ENCODE results near the gene RAET1G. TPM values are rescaled to one million over a fixed set of nuclear protein-coding genes. Genes with fewer than 3 reads are reported as not detected.

RAET1G gene
- total RNA-seq, 1 experiment from 2014 or later, result 1.5 TPM

GRCh38 chr6:149872233-149872632 lies 50.7 kb downstream of the RAET1G start:
- no peaks in the 10 kb centered on the region for H3K27me3 ChIP-seq (ENCODE audit: low read length)
- CTCF ChIA-PET, result no interaction called here

GRCh38 chr6:149871182-149871581 lies 51.7 kb downstream of the RAET1G start:
- intact Hi-C loops (cut with micrococcal nuclease), result no loop called here
- no peaks in the 10 kb centered on the region for H3K9me3 ChIP-seq (ENCODE audit: low read length)
- BruUV-seq (replicated peaks), result no TSS peak
- H3K4me1 ChIP-seq (ENCODE audit: insufficient read depth, low read length), result peaks cover 7% of the 10 kb centered on the region; the same call in 1 of the 2 replicates
- TF ChIP-seq EZH2 (IDR thresholded peaks at IDR 0.05; ENCODE audit: low read length, unreplicated experiment), result no peak
- TF ChIP-seq EZH2phosphoT487 (IDR thresholded peaks at IDR 0.05; ENCODE audit: borderline replicate concordance, low read length), result no peak
- no peak for TF ChIP-seq CTCF (conservative IDR thresholded peaks at IDR 0.05; ENCODE audit: low read depth, low read length)
- CTCF ChIA-PET, result no interaction called here
- ATAC-seq (no peak), DNase-seq (no peak)
- no peaks in the 10 kb centered on the region for H3K9me2 ChIP-seq (replicated peaks; ENCODE audit: low read length)
- no peak overlapping the region for H2AFZ ChIP-seq (ENCODE audit: low read length)
- H4K20me1 ChIP-seq (ENCODE audit: low read length), result no peaks in the 10 kb centered on the region
- H3K79me2 ChIP-seq (ENCODE audit: low read length), result no peaks in the 10 kb centered on the region
- H3K9ac ChIP-seq (ENCODE audit: low read length), result no peak overlapping the region
- no peaks in the 10 kb centered on the region for H3K27me3 ChIP-seq (ENCODE audit: low read length)
- no peak overlapping the region for H3K27ac ChIP-seq (ENCODE audit: low read length)
- no peaks in the 10 kb centered on the region for H3K36me3 ChIP-seq (ENCODE audit: low read depth, low read length)
- H3F3A ChIP-seq (ENCODE audit: low read length, unreplicated experiment), result no peaks in the 10 kb centered on the region
- H3K4me2 ChIP-seq (ENCODE audit: low read length), result no peak overlapping the region
- no peak overlapping the region for H3K4me3 ChIP-seq (ENCODE audit: low read length)
- POLR2A ChIA-PET (ENCODE audit: unreplicated experiment), result no interaction called here

More at GRCh38 chr6:149872233-149872632, 50.7 kb downstream of the RAET1G start:
- no peak for ATAC-seq
- H3K36me3 ChIP-seq (ENCODE audit: low read depth, low read length), result no peaks in the 10 kb centered on the region
- H3K79me2 ChIP-seq (ENCODE audit: low read length), result no peaks in the 10 kb centered on the region
- H4K20me1 ChIP-seq (ENCODE audit: low read length), result no peaks in the 10 kb centered on the region
- intact Hi-C loops (cut with micrococcal nuclease), result no loop called here
- peaks cover 7% of the 10 kb centered on the region; the same call in 1 of the 2 replicates for H3K4me1 ChIP-seq (ENCODE audit: insufficient read depth, low read length)
- DNase-seq, result no peak
- TF ChIP-seq EZH2phosphoT487 (IDR thresholded peaks at IDR 0.05; ENCODE audit: borderline replicate concordance, low read length), result no peak
- no peak for TF ChIP-seq CTCF (conservative IDR thresholded peaks at IDR 0.05; ENCODE audit: low read depth, low read length)
- no peak for TF ChIP-seq EZH2 (IDR thresholded peaks at IDR 0.05; ENCODE audit: low read length, unreplicated experiment)
- H3K9me3 ChIP-seq (ENCODE audit: low read length), result no peaks in the 10 kb centered on the region
- no TSS peak for BruUV-seq (replicated peaks)
- no peaks in the 10 kb centered on the region for H3K9me2 ChIP-seq (replicated peaks; ENCODE audit: low read length)
- H3K4me2 ChIP-seq (ENCODE audit: low read length), result no peak overlapping the region
- no peak overlapping the region for H3K9ac ChIP-seq (ENCODE audit: low read length)
- no peak overlapping the region for H2AFZ ChIP-seq (ENCODE audit: low read length)
- no peak overlapping the region for H3K27ac ChIP-seq (ENCODE audit: low read length)
- POLR2A ChIA-PET (ENCODE audit: unreplicated experiment), result no interaction called here
- H3K4me3 ChIP-seq (ENCODE audit: low read length), result no peak overlapping the region
- H3F3A ChIP-seq (ENCODE audit: low read length, unreplicated experiment), result no peaks in the 10 kb centered on the region

- no peak overlapping the region for H3K27ac ChIP-seq (ENCODE audit: low read length)
Observed at GRCh38 chr6:149869275-149869892, 53.5 kb downstream of the RAET1G start.

More at GRCh38 chr6:149869275-149869892, 53.5 kb downstream of the RAET1G start:
- no peaks in the 10 kb centered on the region for H3F3A ChIP-seq (ENCODE audit: low read length, unreplicated experiment)
- H4K20me1 ChIP-seq (ENCODE audit: low read length), result no peaks in the 10 kb centered on the region
- POLR2A ChIA-PET (ENCODE audit: unreplicated experiment), result no interaction called here
- H2AFZ ChIP-seq (ENCODE audit: low read length), result no peak overlapping the region
- H3K4me1 ChIP-seq (ENCODE audit: insufficient read depth, low read length), result peaks cover 7% of the 10 kb centered on the region; the same call in 1 of the 2 replicates
- CTCF ChIA-PET, result no interaction called here
- H3K79me2 ChIP-seq (ENCODE audit: low read length), result no peaks in the 10 kb centered on the region
- no peak for DNase-seq
- intact Hi-C loops (cut with micrococcal nuclease), result no loop called here
- no peak overlapping the region for H3K9ac ChIP-seq (ENCODE audit: low read length)
- no peak overlapping the region for H3K4me2 ChIP-seq (ENCODE audit: low read length)
- H3K36me3 ChIP-seq (ENCODE audit: low read depth, low read length), result no peaks in the 10 kb centered on the region
- TF ChIP-seq EZH2phosphoT487 (IDR thresholded peaks at IDR 0.05; ENCODE audit: borderline replicate concordance, low read length), result no peak
- H3K27me3 ChIP-seq (ENCODE audit: low read length), result no peaks in the 10 kb centered on the region
- H3K9me2 ChIP-seq (replicated peaks; ENCODE audit: low read length), result no peaks in the 10 kb centered on the region
- no TSS peak for BruUV-seq (replicated peaks)
- ATAC-seq, result no peak
- no peak overlapping the region for H3K4me3 ChIP-seq (ENCODE audit: low read length)
- no peaks in the 10 kb centered on the region for H3K9me3 ChIP-seq (ENCODE audit: low read length)

All from PC-3 (cell line).